Fibroblast of peridontal ligament (primary cell): ENCODE measurements around the gene SPATA46.

Source experiments
- DNase-seq: peaks from one replicate; pipeline ENCODE4 v3.0.0-alpha.2; 2010; ENCODE audit errors: extremely low read depth

SPATA46 gene

GRCh38 chr1:162391790-162392563, 15.3 kb upstream of the SPATA46 start:
- DNase-seq, result peak; percentile 58

GRCh38 chr1:162390396-162391185, 13.9 kb upstream of the SPATA46 start:
- DNase-seq, result no peak

GRCh38 chr1:162389971-162390370, 13.3 kb upstream of the SPATA46 start:
- no peak for DNase-seq

GRCh38 chr1:162389021-162389818, 12.6 kb upstream of the SPATA46 start:
- DNase-seq, result peak; percentile 9

GRCh38 chr1:162388615-162389014, 12.0 kb upstream of the SPATA46 start:
- no peak for DNase-seq

- DNase-seq, result no peak
These were observed 11.5 kb upstream of the SPATA46 start for GRCh38 chr1:162388083-162388594.

GRCh38 chr1:162387226-162388082, 10.8 kb upstream of the SPATA46 start:
- DNase-seq, result no peak

GRCh38 chr1:162386292-162387225, 9.9 kb upstream of the SPATA46 start:
- DNase-seq, result no peak

- DNase-seq, result no peak
These were observed 9.0 kb upstream of the SPATA46 start for GRCh38 chr1:162385702-162386101.

- no peak for DNase-seq
These were observed 8.6 kb upstream of the SPATA46 start for GRCh38 chr1:162385280-162385623.

- DNase-seq, result no peak
These were observed 8.1 kb upstream of the SPATA46 start for GRCh38 chr1:162384601-162385279.

GRCh38 chr1:162384116-162384515, 7.5 kb upstream of the SPATA46 start:
- DNase-seq, result no peak

- DNase-seq, result no peak
These were observed 6.9 kb upstream of the SPATA46 start for GRCh38 chr1:162383516-162383915.

GRCh38 chr1:162383091-162383490, 6.4 kb upstream of the SPATA46 start:
- DNase-seq, result no peak

GRCh38 chr1:162381941-162382750, 5.5 kb upstream of the SPATA46 start:
- DNase-seq, result no peak

GRCh38 chr1:162381383-162381782, 4.7 kb upstream of the SPATA46 start, which contains the start of gene C1orf226:
Gene C1orf226 (plus strand): TSS chr1:162381728. CDS start chr1:162381902, 174 bp downstream.
- DNase-seq, result no peak

- DNase-seq, result no peak
These were observed 3.6 kb upstream of the SPATA46 start for GRCh38 chr1:162380061-162380846.

GRCh38 chr1:162375463-162375862, 1.2 kb downstream of the SPATA46 start:
- DNase-seq, result no peak
